Neural cell (in vitro differentiated cells): ENCODE results near the gene ACO2.

Source experiments
- CTCF ChIP-seq: fragments of 450-650 bp; IDR thresholded peaks from 2 replicates; pipeline ENCODE4 v1.5.1; 2014; ENCODE audit warnings: antibody characterized with exemption, mild to moderate bottlenecking, moderate library complexity; ENCODE audit not compliant: poor library complexity, severe bottlenecking
- EP300 ChIP-seq: fragments of 450-650 bp; conservative IDR thresholded peaks from 2 replicates; pipeline ENCODE4 v1.6.1; 2014; ENCODE audit warnings: antibody characterized with exemption, mild to moderate bottlenecking, moderate library complexity; ENCODE audit not compliant: poor library complexity, severe bottlenecking
- EZH2 ChIP-seq: fragments of 200-600, 300-800 bp; shearing (Covaris generic), sonication (generic); IDR thresholded peaks from 2 replicates; pipeline ENCODE4 v1.6.1; 2014; ENCODE audit warnings: antibody characterized with exemption, low read length, borderline replicate concordance, mild to moderate bottlenecking; ENCODE audit not compliant: insufficient read depth, poor library complexity, severe bottlenecking
- MXI1 ChIP-seq: fragments of 450-650 bp; conservative IDR thresholded peaks from 2 replicates; pipeline ENCODE4 v1.6.1; 2014; ENCODE audit warnings: antibody characterized with exemption, mild to moderate bottlenecking; ENCODE audit not compliant: poor library complexity, severe bottlenecking
- POLR2AphosphoS5 ChIP-seq: IDR thresholded peaks from 2 replicates; pipeline ENCODE4 v1.6.1; 2012
- REST ChIP-seq: IDR thresholded peaks from 2 replicates; pipeline ENCODE4 v1.6.1; 2012; ENCODE audit warnings: borderline replicate concordance
- SMC3 ChIP-seq: fragments of 450-650 bp; conservative IDR thresholded peaks from 2 replicates; pipeline ENCODE4 v1.6.1; 2014; ENCODE audit warnings: antibody characterized with exemption, mild to moderate bottlenecking, moderate library complexity; ENCODE audit not compliant: poor library complexity
- TAF1 ChIP-seq: IDR thresholded peaks from 2 replicates; pipeline ENCODE4 v1.6.1; 2012; ENCODE audit warnings: low read depth

GRCh38 chr22:41505511-41506220 is 36.7 kb downstream of the ACO2 start:
- no peak for TF ChIP-seq EZH2
- no peak for TF ChIP-seq EP300
- TF ChIP-seq CTCF = no peak
- no peak for TF ChIP-seq TAF1
- TF ChIP-seq SMC3 = no peak
- TF ChIP-seq POLR2AphosphoS5 = no peak
- TF ChIP-seq REST = no peak
- no peak for TF ChIP-seq MXI1
